Testis (tissue), 3 donors: ENCODE data around the gene GALNT9. TPM values are rescaled to one million over a fixed set of nuclear protein-coding genes. Genes with fewer than 3 reads are reported as not detected.

Experiments used
- DNase-seq: peaks from one replicate; pipeline ENCODE4 v3.0.0-alpha.2; 2019
- H3K27ac ChIP-seq, 2 donors: fragments of 200-600 bp; sonication (generic); one replicate each; pipeline ENCODE4 v1.5.1; 2019
- H3K27me3 ChIP-seq: fragments of 200-600 bp; sonication (generic); one replicate; pipeline ENCODE4 v1.5.1; 2019
- H3K36me3 ChIP-seq: fragments of 200-600 bp; sonication (generic); one replicate; pipeline ENCODE4 v1.5.1; 2017; ENCODE audit warnings: low read depth; ENCODE audit errors: missing control alignments
- H3K4me1 ChIP-seq: fragments of 200-600 bp; sonication (generic); one replicate; pipeline ENCODE4 v1.5.1; 2019
- H3K4me3 ChIP-seq, 2 donors: fragments of 200-600 bp; sonication (generic); one replicate each; pipeline ENCODE4 v1.5.1; 2017 to 2019
- H3K9me3 ChIP-seq: fragments of 200-600 bp; sonication (generic); one replicate; pipeline ENCODE4 v1.5.1; 2017
- POLR2A ChIP-seq: fragments of 450-650 bp; IDR thresholded peaks from one replicate; pipeline ENCODE4 v1.6.1; 2017; ENCODE audit warnings: antibody characterized with exemption, mild to moderate bottlenecking, moderate library complexity
- WGBS, 2 donors: methylation state at CpG; one replicate each; pipeline ENCODE4 v1.1.5; 2018; 5-methylcytosine and 5-hydroxymethylcytosine counted together
- intact Hi-C: fragments of 100-400 bp; cut with DNase I; formaldehyde crosslinking; loops from one replicate; pipeline ENCODE4 v1.15.1; 2023; ENCODE audit warnings: low total_unique reads
- polyA plus RNA-seq: library from polyadenylated mRNA; stranded (reverse); fragments of 350-450 nt; fragmentation: Illumina TruSeq; extraction: RNeasy Lipid Tissue Mini Kit (QIAGEN cat#74804); gene quantifications from one replicate; pipeline ENCODE4 v1.2.3, GENCODE V29; 2014; ENCODE audit warnings: low read depth, low replicate concordance; ENCODE audit not compliant: insufficient read depth
- total RNA-seq, 2 donors: library from RNA; depleted of rRNA; stranded (reverse); fragments of >200 nt; gene quantifications; one replicate each; pipeline ENCODE4 v1.2.3, GENCODE V29; 2016
- TF ChIP-seq, protein P1 (sequence below), 3 experiments: fragments of 450-650 bp in 2 of 3; fragments of 200-600 bp in 1 of 3; sonication (generic) in 1 of 3; IDR thresholded peaks; one replicate each; pipeline ENCODE4 v1.5.1; 2016 to 2019; ENCODE audit warnings: antibody characterized with exemption in 3 of 3, mild to moderate bottlenecking in 2 of 3, moderate library complexity in 1 of 3

The GALNT9 gene
- total and polyA plus RNA-seq, 3 donors from 2014 or later: 1.1 to 1.5 (median 1.3) TPM

DNA sequence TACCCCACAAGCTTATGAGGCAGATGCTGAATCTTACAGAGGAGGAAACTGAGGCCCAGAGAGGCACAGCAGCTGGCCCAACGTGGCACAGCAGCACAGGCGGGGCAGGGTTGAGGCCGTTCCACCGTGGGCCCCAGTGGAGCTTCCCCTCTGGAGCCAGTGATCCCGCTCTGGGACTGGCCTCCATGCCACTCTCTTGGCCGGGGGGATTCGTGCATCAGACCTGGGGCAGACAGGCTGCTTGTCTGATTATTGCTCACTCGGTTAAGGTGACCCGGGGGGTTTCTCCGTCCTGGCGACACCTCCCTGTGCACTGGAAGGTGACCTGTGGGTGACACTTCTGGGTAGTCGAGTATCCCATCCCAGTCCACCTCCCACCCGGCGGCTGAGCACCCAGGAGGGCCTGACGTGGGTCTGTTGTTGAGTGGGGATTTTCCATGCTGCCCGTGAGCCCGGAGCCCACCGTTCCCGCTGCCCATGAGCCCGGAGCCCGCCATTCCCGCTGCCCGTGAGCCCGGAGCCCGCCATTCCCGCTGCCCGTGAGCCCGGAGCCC lies 157.3 kb downstream of the GALNT9 start:
- H3K9me3 ChIP-seq: no peaks in the 10 kb centered on the region
- intact Hi-C loops: no loop called here
- WGBS, 2 donors: 89 to 90% methylated on average over 2 to 28 of the region's 28 CpGs
- no peak overlapping the region for H3K4me3 ChIP-seq
- no peaks in the 10 kb centered on the region for H3K4me1 ChIP-seq
- no peak for TF ChIP-seq POLR2A
- TF ChIP-seq, protein P1, sequence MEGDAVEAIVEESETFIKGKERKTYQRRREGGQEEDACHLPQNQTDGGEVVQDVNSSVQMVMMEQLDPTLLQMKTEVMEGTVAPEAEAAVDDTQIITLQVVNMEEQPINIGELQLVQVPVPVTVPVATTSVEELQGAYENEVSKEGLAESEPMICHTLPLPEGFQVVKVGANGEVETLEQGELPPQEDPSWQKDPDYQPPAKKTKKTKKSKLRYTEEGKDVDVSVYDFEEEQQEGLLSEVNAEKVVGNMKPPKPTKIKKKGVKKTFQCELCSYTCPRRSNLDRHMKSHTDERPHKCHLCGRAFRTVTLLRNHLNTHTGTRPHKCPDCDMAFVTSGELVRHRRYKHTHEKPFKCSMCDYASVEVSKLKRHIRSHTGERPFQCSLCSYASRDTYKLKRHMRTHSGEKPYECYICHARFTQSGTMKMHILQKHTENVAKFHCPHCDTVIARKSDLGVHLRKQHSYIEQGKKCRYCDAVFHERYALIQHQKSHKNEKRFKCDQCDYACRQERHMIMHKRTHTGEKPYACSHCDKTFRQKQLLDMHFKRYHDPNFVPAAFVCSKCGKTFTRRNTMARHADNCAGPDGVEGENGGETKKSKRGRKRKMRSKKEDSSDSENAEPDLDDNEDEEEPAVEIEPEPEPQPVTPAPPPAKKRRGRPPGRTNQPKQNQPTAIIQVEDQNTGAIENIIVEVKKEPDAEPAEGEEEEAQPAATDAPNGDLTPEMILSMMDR (IDR thresholded peaks at IDR 0.05): no peak
- no peak for DNase-seq
- H3K36me3 ChIP-seq: no peaks in the 10 kb centered on the region
- no peak overlapping the region for H3K27ac ChIP-seq
- no peaks in the 10 kb centered on the region for H3K27me3 ChIP-seq

DNA sequence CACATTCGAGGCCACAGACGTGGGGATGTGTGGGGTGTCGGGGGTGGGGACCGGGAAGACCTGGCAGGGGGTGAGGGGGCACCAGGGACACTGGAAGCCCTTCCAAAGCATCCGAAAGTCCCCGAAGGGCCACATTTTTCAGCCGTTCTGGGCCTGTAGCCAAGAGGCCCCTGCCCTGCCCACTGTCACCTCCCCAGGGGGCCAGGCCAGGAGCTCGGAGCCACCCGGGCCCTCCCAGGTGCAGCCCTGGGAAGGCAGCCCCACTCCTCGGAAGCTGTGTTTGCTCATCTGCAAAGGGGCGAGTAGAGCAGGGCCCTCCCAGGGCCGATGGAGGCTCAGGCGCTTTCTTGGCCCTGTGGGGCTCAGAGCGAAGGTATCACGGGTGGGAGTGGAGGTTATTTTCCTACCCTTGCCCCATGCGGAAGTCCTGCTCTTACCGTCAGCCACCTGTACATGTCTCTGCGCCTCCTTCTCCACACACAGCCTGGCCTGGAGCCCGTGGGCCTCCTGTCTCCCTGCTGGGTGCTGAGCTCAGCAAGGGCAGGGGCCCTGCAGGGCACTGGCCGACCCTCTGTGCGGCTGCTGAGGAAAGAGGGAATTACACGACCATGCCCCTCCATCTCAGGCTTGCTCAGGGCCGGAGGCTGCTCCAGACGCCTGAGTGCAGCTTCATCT lies 158.0 kb downstream of the GALNT9 start:
- Histone ChIP-seq H3K27me3 (no peaks in the 10 kb centered on the region), H3K9me3 (no peaks in the 10 kb centered on the region), H3K4me3 (no peak overlapping the region), H3K4me1 (no peaks in the 10 kb centered on the region), H3K27ac (no peak overlapping the region), H3K36me3 (no peaks in the 10 kb centered on the region)
- 73 to 77% methylated on average over 16 to 24 of the region's 24 CpGs for WGBS, 2 donors
- TF ChIP-seq, protein P1 (IDR thresholded peaks at IDR 0.05): no peak
- no peak for TF ChIP-seq POLR2A
- intact Hi-C loops: no loop called here
- no peak for DNase-seq

- Histone ChIP-seq H3K27me3 (no peaks in the 10 kb centered on the region), H3K36me3 (no peaks in the 10 kb centered on the region), H3K4me1 (no peaks in the 10 kb centered on the region), H3K9me3 (no peaks in the 10 kb centered on the region), H3K4me3 (no peak overlapping the region), H3K27ac (no peak overlapping the region)
- intact Hi-C loops: no loop called here
- 83 to 88% methylated on average over 7 to 33 of the region's 33 CpGs for WGBS, 2 donors
- TF ChIP-seq, protein P1 (IDR thresholded peaks at IDR 0.05): no peak
- TF ChIP-seq POLR2A: no peak
- DNase-seq: no peak
These were observed 158.6 kb downstream of the GALNT9 start for GRCh38 chr12:132170637-132171292.

- no peaks in the 10 kb centered on the region for H3K27me3 ChIP-seq
These were observed 159.2 kb downstream of the GALNT9 start for GRCh38 chr12:132170094-132170636.

More at GRCh38 chr12:132170094-132170636, 159.2 kb downstream of the GALNT9 start:
- Histone ChIP-seq H3K4me3 (no peak overlapping the region), H3K36me3 (no peaks in the 10 kb centered on the region), H3K4me1 (no peaks in the 10 kb centered on the region), H3K9me3 (no peaks in the 10 kb centered on the region), H3K27ac (no peak overlapping the region)
- intact Hi-C loops: no loop called here
- 50 to 58% methylated on average over 14 to 16 of the region's 16 CpGs for WGBS, 2 donors
- TF ChIP-seq, protein P1 (IDR thresholded peaks at IDR 0.05): no peak
- TF ChIP-seq POLR2A: no peak
- DNase-seq: no peak
